H9 (cell line): ENCODE measurements around the gene AFF1. TPM values are rescaled to one million over a fixed set of nuclear protein-coding genes. Genes with fewer than 3 reads are reported as not detected.

Experiments
- DNase-seq: peaks from one replicate; pipeline ENCODE4 v3.0.0-alpha.2; 2017
- H2AFZ ChIP-seq: one replicate; pipeline ENCODE4 v1.6.1; 2013; ENCODE audit warnings: mild to moderate bottlenecking, low read length, control low read depth, moderate library complexity
- H2AK5ac ChIP-seq: 2 replicates; pipeline ENCODE4 v1.6.1; 2013; ENCODE audit warnings: low read length, control low read depth, mixed read lengths; ENCODE audit not compliant: insufficient read length
- H2BK120ac ChIP-seq: one replicate; pipeline ENCODE4 v1.6.1; 2013; ENCODE audit warnings: low read depth, mild to moderate bottlenecking, low read length, control low read depth, inconsistent platforms; ENCODE audit not compliant: poor library complexity, severe bottlenecking
- H2BK12ac ChIP-seq: 2 replicates; pipeline ENCODE4 v1.6.1; 2013; ENCODE audit warnings: low read length, control low read depth, mixed read lengths, low read depth; ENCODE audit not compliant: insufficient read length
- H2BK15ac ChIP-seq: 2 replicates; pipeline ENCODE4 v1.6.1; 2013; ENCODE audit warnings: low read depth, low read length, control low read depth
- H2BK20ac ChIP-seq: one replicate; pipeline ENCODE4 v1.6.1; 2013; ENCODE audit warnings: low read depth, mild to moderate bottlenecking, low read length, control low read depth, inconsistent platforms; ENCODE audit not compliant: poor library complexity, severe bottlenecking
- H2BK5ac ChIP-seq: 2 replicates; pipeline ENCODE4 v1.6.1; 2013; ENCODE audit warnings: low read length, control low read depth, mixed read lengths; ENCODE audit not compliant: insufficient read length
- H3K14ac ChIP-seq: 2 replicates; pipeline ENCODE4 v1.6.1; 2013; ENCODE audit warnings: low read length, control low read depth; ENCODE audit not compliant: insufficient read depth
- H3K18ac ChIP-seq: 2 replicates; pipeline ENCODE4 v1.6.1; 2013; ENCODE audit warnings: low read depth, mild to moderate bottlenecking, mixed read lengths, low read length, control low read depth; ENCODE audit not compliant: insufficient read length
- H3K23ac ChIP-seq: 2 replicates; pipeline ENCODE4 v1.6.1; 2013; ENCODE audit warnings: low read length, control low read depth, mixed read lengths, low read depth; ENCODE audit not compliant: insufficient read length
- H3K23me2 ChIP-seq: 2 replicates; pipeline ENCODE4 v1.6.1; 2013; ENCODE audit warnings: low read depth, mild to moderate bottlenecking, mixed read lengths, low read length, control low read depth; ENCODE audit not compliant: insufficient read length, poor library complexity, severe bottlenecking
- H3K27ac ChIP-seq: 2 replicates; pipeline ENCODE4 v1.5.1; 2013; ENCODE audit warnings: low read length, control low read depth, mixed read lengths, low read depth; ENCODE audit not compliant: insufficient read length
- H3K27me3 ChIP-seq: 2 replicates; pipeline ENCODE4 v1.6.1; 2013; ENCODE audit warnings: low read length, control low read depth, inconsistent platforms; ENCODE audit not compliant: insufficient read depth
- H3K4ac ChIP-seq: 2 replicates; pipeline ENCODE4 v1.6.1; 2013; ENCODE audit warnings: low read depth, mild to moderate bottlenecking, control low read depth, inconsistent platforms, low read length, moderate library complexity
- H3K4me1 ChIP-seq: 2 replicates; pipeline ENCODE4 v1.6.1; 2013; ENCODE audit warnings: low read length, control low read depth, inconsistent platforms; ENCODE audit not compliant: insufficient read depth
- H3K4me2 ChIP-seq: 2 replicates; pipeline ENCODE4 v1.6.1; 2013; ENCODE audit warnings: low read length, control low read depth, mixed read lengths; ENCODE audit not compliant: insufficient read length, insufficient read depth
- H3K56ac ChIP-seq: 2 replicates; pipeline ENCODE4 v1.6.1; 2013; ENCODE audit warnings: low read depth, mild to moderate bottlenecking, mixed read lengths, low read length, control low read depth; ENCODE audit not compliant: insufficient read length
- H3K79me1 ChIP-seq: 2 replicates; pipeline ENCODE4 v1.6.1; 2013; ENCODE audit warnings: low read depth, mild to moderate bottlenecking, moderate library complexity, low read length, control low read depth, inconsistent platforms; ENCODE audit not compliant: insufficient read depth, poor library complexity, severe bottlenecking
- H3K79me2 ChIP-seq: 2 replicates; pipeline ENCODE4 v1.6.1; 2013; ENCODE audit warnings: low read length, control low read depth, inconsistent platforms; ENCODE audit not compliant: insufficient read depth
- H3K9ac ChIP-seq: 2 replicates; pipeline ENCODE4 v1.6.1; 2013; ENCODE audit warnings: low read length, control low read depth, mixed read lengths; ENCODE audit not compliant: insufficient read length; ENCODE audit errors: extremely low read depth
- H3K9me3 ChIP-seq: one replicate; pipeline ENCODE4 v1.6.1; 2013; ENCODE audit warnings: low read depth, low read length, inconsistent platforms; ENCODE audit not compliant: control insufficient read depth
- H3T11ph ChIP-seq: one replicate; pipeline ENCODE4 v1.6.1; 2013; ENCODE audit warnings: mild to moderate bottlenecking, low read length, control low read depth, inconsistent platforms
- H4K20me1 ChIP-seq: one replicate; pipeline ENCODE4 v1.6.1; 2013; ENCODE audit not compliant: control insufficient read depth, insufficient read length, insufficient read depth
- H4K5ac ChIP-seq: 2 replicates; pipeline ENCODE4 v1.6.1; 2013; ENCODE audit warnings: low read depth, mild to moderate bottlenecking, mixed read lengths, low read length, control low read depth; ENCODE audit not compliant: insufficient read length
- H4K8ac ChIP-seq: replicated peaks from 2 replicates; pipeline ENCODE4 v1.6.1; 2013; ENCODE audit warnings: low read length, control low read depth, mixed read lengths, low read depth; ENCODE audit not compliant: insufficient read length
- H4K91ac ChIP-seq: 2 replicates; pipeline ENCODE4 v1.6.1; 2013; ENCODE audit warnings: low read depth, mild to moderate bottlenecking, moderate library complexity, mixed read lengths, low read length, control low read depth; ENCODE audit not compliant: insufficient read length
- H3K27ac Mint-ChIP-seq, 3 experiments: 2 replicates in 2 of 3; 3 replicates in 1 of 3; pipeline ENCODE4 v1.8.0; 2020 to 2021; ENCODE audit warnings: mixed read lengths in 3 of 3, mild to moderate bottlenecking in 1 of 3, moderate library complexity in 1 of 3
- H3K27me3 Mint-ChIP-seq: 2 replicates; pipeline ENCODE4 v1.8.0; 2021; ENCODE audit warnings: low read depth, mild to moderate bottlenecking, moderate library complexity, mixed read lengths
- H3K36me3 Mint-ChIP-seq, 3 experiments: 2 replicates in 2 of 3; 3 replicates in 1 of 3; pipeline ENCODE4 v1.8.0; 2020 to 2021; ENCODE audit warnings: low read depth in 3 of 3, mixed read lengths in 3 of 3; ENCODE audit not compliant: insufficient read depth in 1 of 3
- H3K4me1 Mint-ChIP-seq, 2 experiments: 2 replicates each; pipeline ENCODE4 v1.8.0; 2020; ENCODE audit warnings: mixed read lengths in 2 of 2
- H3K4me3 Mint-ChIP-seq, 2 experiments: 2 replicates in 1 of 2; 3 replicates in 1 of 2; pipeline ENCODE4 v1.8.0; 2020 to 2021; ENCODE audit warnings: mild to moderate bottlenecking in 2 of 2, mixed read lengths in 2 of 2, moderate library complexity in 1 of 2
- H3K9me3 Mint-ChIP-seq, 2 experiments: 2 replicates in 1 of 2; 3 replicates in 1 of 2; pipeline ENCODE4 v1.8.0; 2020; ENCODE audit warnings: mild to moderate bottlenecking in 2 of 2, mixed read lengths in 2 of 2, moderate library complexity in 1 of 2
- WGBS: extraction: QIAGEN DNeasy Blood & Tissue Kit; methylation state at CpG from one replicate; pipeline ENCODE4 v1.1.7; 2013; ENCODE audit warnings: missing lambda C conversion rate, low lambda C conversion rate, mixed read lengths; ENCODE audit not compliant: insufficient read length; ENCODE audit errors: extremely low coverage; 5-methylcytosine and 5-hydroxymethylcytosine counted together
- total RNA-seq: library from RNA; stranded (reverse); gene quantifications from 2 replicates; pipeline ENCODE4 v1.2.1, GENCODE V29; 2021
- TF ChIP-seq, protein P1 (sequence below): fragments of 200-600 bp; sonication (generic); conservative IDR thresholded peaks from 3 replicates; pipeline ENCODE4 v1.8.0; 2021; ENCODE audit warnings: antibody characterized with exemption, mild to moderate bottlenecking

Gene AFF1
- total RNA-seq, 1 experiment from 2014 or later = 74.5 TPM

DNA sequence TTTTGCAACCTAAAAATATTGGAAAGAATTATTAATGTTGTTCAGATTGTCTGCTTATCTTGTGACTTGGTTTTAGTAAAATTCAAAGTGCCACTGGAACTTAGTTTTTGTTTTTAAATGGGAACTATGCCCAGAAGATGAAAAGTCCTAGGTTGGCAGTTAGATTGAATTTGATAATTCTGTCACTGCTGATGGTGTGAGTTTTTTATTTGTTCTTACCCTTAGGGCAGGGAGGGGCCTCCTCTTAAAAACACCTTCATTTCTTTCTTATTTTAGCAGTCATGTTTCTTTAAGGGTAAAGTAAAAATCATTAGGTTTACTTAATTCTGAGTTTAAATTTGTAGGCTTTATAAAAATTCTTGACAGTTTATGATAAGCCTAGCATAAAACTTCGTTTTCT, 80.6 kb downstream of the AFF1 start:
- H3K56ac ChIP-seq = no peak overlapping the region
- H3K4me1 ChIP-seq = peaks cover 7% of the 10 kb centered on the region; the same call in 1 of the 2 replicates
- H3K23ac ChIP-seq = no peak overlapping the region
- H3K23me2 ChIP-seq = no peaks in the 10 kb centered on the region
- no peaks in the 10 kb centered on the region for H3K9me3 ChIP-seq
- H3K4me2 ChIP-seq = no peak overlapping the region
- H4K91ac ChIP-seq = no peak overlapping the region
- no peak overlapping the region for H3K27ac ChIP-seq
- no peak overlapping the region for H2AK5ac ChIP-seq
- H3K27me3 Mint-ChIP-seq = no peaks in the 10 kb centered on the region
- no peak for DNase-seq
- H2BK20ac ChIP-seq = no peak overlapping the region
- no peak overlapping the region for H2BK15ac ChIP-seq
- no peak overlapping the region for H3K27ac Mint-ChIP-seq
- TF ChIP-seq, protein P1, sequence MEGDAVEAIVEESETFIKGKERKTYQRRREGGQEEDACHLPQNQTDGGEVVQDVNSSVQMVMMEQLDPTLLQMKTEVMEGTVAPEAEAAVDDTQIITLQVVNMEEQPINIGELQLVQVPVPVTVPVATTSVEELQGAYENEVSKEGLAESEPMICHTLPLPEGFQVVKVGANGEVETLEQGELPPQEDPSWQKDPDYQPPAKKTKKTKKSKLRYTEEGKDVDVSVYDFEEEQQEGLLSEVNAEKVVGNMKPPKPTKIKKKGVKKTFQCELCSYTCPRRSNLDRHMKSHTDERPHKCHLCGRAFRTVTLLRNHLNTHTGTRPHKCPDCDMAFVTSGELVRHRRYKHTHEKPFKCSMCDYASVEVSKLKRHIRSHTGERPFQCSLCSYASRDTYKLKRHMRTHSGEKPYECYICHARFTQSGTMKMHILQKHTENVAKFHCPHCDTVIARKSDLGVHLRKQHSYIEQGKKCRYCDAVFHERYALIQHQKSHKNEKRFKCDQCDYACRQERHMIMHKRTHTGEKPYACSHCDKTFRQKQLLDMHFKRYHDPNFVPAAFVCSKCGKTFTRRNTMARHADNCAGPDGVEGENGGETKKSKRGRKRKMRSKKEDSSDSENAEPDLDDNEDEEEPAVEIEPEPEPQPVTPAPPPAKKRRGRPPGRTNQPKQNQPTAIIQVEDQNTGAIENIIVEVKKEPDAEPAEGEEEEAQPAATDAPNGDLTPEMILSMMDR = no peak
- H3K79me1 ChIP-seq = no peaks in the 10 kb centered on the region
- H4K20me1 ChIP-seq = no peaks in the 10 kb centered on the region
- H2BK120ac ChIP-seq = no peak overlapping the region
- peaks cover 65 to 70% of the 10 kb centered on the region in 2 experiments for H3K4me1 Mint-ChIP-seq
- no peak overlapping the region for H3K4me3 Mint-ChIP-seq
- H3K14ac ChIP-seq = no peak overlapping the region
- H3K27me3 ChIP-seq = no peaks in the 10 kb centered on the region
- WGBS = no CpG with 5 or more reads among the region's 1 CpG
- no peak overlapping the region for H3K9ac ChIP-seq
- H3K36me3 Mint-ChIP-seq = no peaks in the 10 kb centered on the region; a peak in 1 of 7 replicates
- H3T11ph ChIP-seq = no peak overlapping the region
- H3K4ac ChIP-seq = no peak overlapping the region
- H2BK12ac ChIP-seq = no peak overlapping the region
- H4K8ac ChIP-seq = no peak overlapping the region
- H2AFZ ChIP-seq = no peak overlapping the region
- peaks cover 15% of the 10 kb centered on the region; the same call in 1 of the 2 replicates for H3K79me2 ChIP-seq
- no peak overlapping the region for H4K5ac ChIP-seq
- no peak overlapping the region for H2BK5ac ChIP-seq
- no peaks in the 10 kb centered on the region for H3K9me3 Mint-ChIP-seq
- no peak overlapping the region for H3K18ac ChIP-seq
